HEK293 (cell line): ENCODE measurements around the gene ASPRV1.

ENCODE experiments used
- CTCF ChIA-PET: fragments of 350-600 bp; formaldehyde crosslinking; extraction: SDS; loops from one replicate; lab custom pipeline; 2021; ENCODE audit warnings: antibody characterized with exemption; lab: Yijun Ruan, JAX
- POLR2A ChIA-PET: fragments of 300-600 bp; formaldehyde crosslinking; extraction: SDS; loops from one replicate; lab custom pipeline; 2020; ENCODE audit warnings: antibody characterized with exemption, inconsistent platforms; lab: Yijun Ruan, JAX
- H3K27ac ChIP-seq: fragments of 200-500 bp; sonication (Bioruptor generic); 2 replicates; pipeline ENCODE4 v1.5.1; 2014; ENCODE audit warnings: low read depth, low read length, control low read depth, inconsistent platforms; ENCODE audit errors: extremely low read depth
- H3K36me3 ChIP-seq, 2 experiments: fragments of 200-500 bp in 1 of 2; sonication (Bioruptor generic) in 1 of 2; 1 replicate in 1 of 2; 2 replicates in 1 of 2; pipeline ENCODE4 v1.5.1; 2014 to 2017; ENCODE audit warnings: inconsistent platforms in 2 of 2, low read length in 2 of 2; ENCODE audit not compliant: control insufficient read depth in 2 of 2, insufficient read depth in 1 of 2
- H3K4me1 ChIP-seq: fragments of 200-500 bp; sonication (Bioruptor generic); 2 replicates; pipeline ENCODE4 v1.5.1; 2014; ENCODE audit warnings: mild to moderate bottlenecking, low read length, inconsistent platforms; ENCODE audit not compliant: control insufficient read depth, insufficient read depth
- H3K4me3 ChIP-seq: 2 replicates; pipeline ENCODE4 v1.5.1; 2011; ENCODE audit warnings: low read depth, mild to moderate bottlenecking, control low read depth, low read length, moderate library complexity
- H3K9me3 ChIP-seq: fragments of 200-500 bp; sonication (Bioruptor generic); 2 replicates; pipeline ENCODE4 v1.5.1; 2014; ENCODE audit warnings: low read depth, low read length, inconsistent platforms; ENCODE audit not compliant: control insufficient read depth, insufficient read depth
- ELK4 ChIP-seq: IDR thresholded peaks from 2 replicates; pipeline ENCODE4 v1.6.1; 2011; ENCODE audit warnings: mild to moderate bottlenecking, low read depth, low read length, borderline replicate concordance
- GLI4 ChIP-seq: fragments of 450-650 bp; formaldehyde crosslinking; IDR thresholded peaks from 2 replicates; pipeline ENCODE4 v1.5.1; 2016; ENCODE audit warnings: missing biosample characterization, missing genetic modification characterization
- HOXA7 ChIP-seq: sonication (generic); formaldehyde crosslinking; IDR thresholded peaks from 2 replicates; pipeline ENCODE4 v1.8.1; 2022; ENCODE audit warnings: missing genetic modification reagents, borderline replicate concordance
- HOXD13 ChIP-seq: sonication (generic); formaldehyde crosslinking; IDR thresholded peaks from 2 replicates; pipeline ENCODE4 v1.8.0; 2022; ENCODE audit warnings: missing genetic modification reagents, borderline replicate concordance
- KLF1 ChIP-seq: fragments of 450-650 bp; formaldehyde crosslinking; IDR thresholded peaks from 2 replicates; pipeline ENCODE4 v1.5.1; 2016; ENCODE audit warnings: missing biosample characterization, missing genetic modification characterization
- TCF7L2 ChIP-seq: IDR thresholded peaks from 2 replicates; pipeline ENCODE4 v1.6.1; 2011; ENCODE audit warnings: low read depth, mild to moderate bottlenecking, inconsistent platforms, low read length, moderate library complexity, borderline replicate concordance
- ZBTB20 ChIP-seq: fragments of 450-650 bp; formaldehyde crosslinking; IDR thresholded peaks from 2 replicates; pipeline ENCODE4 v1.5.1; 2016; ENCODE audit warnings: missing biosample characterization, missing genetic modification characterization
- ZNF146 ChIP-seq: fragments of 450-650 bp; formaldehyde crosslinking; IDR thresholded peaks from 2 replicates; pipeline ENCODE4 v1.5.1; 2016; ENCODE audit warnings: missing biosample characterization, missing genetic modification characterization
- ZNF157 ChIP-seq: fragments of 450-650 bp; formaldehyde crosslinking; IDR thresholded peaks from 2 replicates; pipeline ENCODE4 v1.5.1; 2016; ENCODE audit warnings: missing biosample characterization, missing genetic modification characterization
- ZNF175 ChIP-seq: fragments of 450-650 bp; formaldehyde crosslinking; IDR thresholded peaks from 2 replicates; pipeline ENCODE4 v1.5.1; 2016; ENCODE audit warnings: missing biosample characterization, missing genetic modification characterization
- ZNF184 ChIP-seq: fragments of 450-650 bp; IDR thresholded peaks from 2 replicates; pipeline ENCODE4 v1.5.1; 2018; ENCODE audit warnings: missing biosample characterization, mild to moderate bottlenecking, missing genetic modification characterization
- ZNF2 ChIP-seq: fragments of 450-650 bp; formaldehyde crosslinking; IDR thresholded peaks from 2 replicates; pipeline ENCODE4 v1.5.1; 2016; ENCODE audit warnings: missing biosample characterization, missing genetic modification characterization
- ZNF280C ChIP-seq: fragments of 450-650 bp; formaldehyde crosslinking; IDR thresholded peaks from 2 replicates; pipeline ENCODE4 v1.5.1; 2016; ENCODE audit warnings: missing biosample characterization, missing genetic modification characterization
- ZNF302 ChIP-seq: fragments of 450-650 bp; formaldehyde crosslinking; IDR thresholded peaks from 2 replicates; pipeline ENCODE4 v1.5.1; 2016; ENCODE audit warnings: missing biosample characterization, missing genetic modification characterization, low read depth
- ZNF335 ChIP-seq: fragments of 450-650 bp; formaldehyde crosslinking; conservative IDR thresholded peaks from 2 replicates; pipeline ENCODE4 v1.5.1; 2016; ENCODE audit warnings: missing biosample characterization, missing genetic modification characterization
- ZNF362 ChIP-seq: fragments of 450-650 bp; formaldehyde crosslinking; IDR thresholded peaks from 2 replicates; pipeline ENCODE4 v1.5.1; 2016; ENCODE audit warnings: missing biosample characterization, missing genetic modification characterization
- ZNF394 ChIP-seq: fragments of 450-650 bp; formaldehyde crosslinking; IDR thresholded peaks from 2 replicates; pipeline ENCODE4 v1.5.1; 2016; ENCODE audit warnings: missing biosample characterization, missing genetic modification characterization, mild to moderate bottlenecking, moderate library complexity, borderline replicate concordance
- ZNF404 ChIP-seq: fragments of 450-650 bp; formaldehyde crosslinking; IDR thresholded peaks from 2 replicates; pipeline ENCODE4 v1.5.1; 2017; ENCODE audit warnings: missing biosample characterization, missing genetic modification characterization
- ZNF510 ChIP-seq: fragments of 450-650 bp; formaldehyde crosslinking; IDR thresholded peaks from 2 replicates; pipeline ENCODE4 v1.5.1; 2018; ENCODE audit warnings: mild to moderate bottlenecking, missing genetic modification characterization, missing biosample characterization; ENCODE audit not compliant: insufficient replicate concordance
- ZNF555 ChIP-seq: fragments of 450-650 bp; formaldehyde crosslinking; conservative IDR thresholded peaks from 2 replicates; pipeline ENCODE4 v1.5.1; 2017; ENCODE audit warnings: missing biosample characterization, mild to moderate bottlenecking, missing genetic modification characterization, inconsistent platforms
- ZNF585B ChIP-seq: fragments of 450-650 bp; formaldehyde crosslinking; IDR thresholded peaks from 2 replicates; pipeline ENCODE4 v1.5.1; 2016; ENCODE audit warnings: missing biosample characterization, missing genetic modification characterization
- ZNF610 ChIP-seq: fragments of 450-650 bp; formaldehyde crosslinking; IDR thresholded peaks from 2 replicates; pipeline ENCODE4 v1.5.1; 2016; ENCODE audit warnings: missing biosample characterization, missing genetic modification characterization, borderline replicate concordance
- ZNF677 ChIP-seq: fragments of 450-650 bp; IDR thresholded peaks from 2 replicates; pipeline ENCODE4 v1.5.0; 2018; ENCODE audit warnings: missing biosample characterization, mild to moderate bottlenecking, missing genetic modification characterization, moderate library complexity
- ZNF776 ChIP-seq: fragments of 450-650 bp; formaldehyde crosslinking; IDR thresholded peaks from 2 replicates; pipeline ENCODE4 v1.5.0; 2017; ENCODE audit warnings: missing biosample characterization, missing genetic modification characterization, borderline replicate concordance
- ZNF785 ChIP-seq: fragments of 450-650 bp; formaldehyde crosslinking; IDR thresholded peaks from 2 replicates; pipeline ENCODE4 v1.5.1; 2016; ENCODE audit warnings: missing biosample characterization, missing genetic modification characterization
- ZSCAN5A ChIP-seq: fragments of 450-650 bp; formaldehyde crosslinking; IDR thresholded peaks from 2 replicates; pipeline ENCODE4 v1.5.1; 2016; ENCODE audit warnings: missing biosample characterization, missing genetic modification characterization

The ASPRV1 gene

GRCh38 chr2:70009762-70010575, 48.5 kb upstream of the ASPRV1 start:
- Histone ChIP-seq H3K36me3 (no peaks in the 10 kb centered on the region), H3K9me3 (no peaks in the 10 kb centered on the region), H3K4me3 (no peak overlapping the region), H3K27ac (no peak overlapping the region), H3K4me1 (no peaks in the 10 kb centered on the region)
- POLR2A ChIA-PET: interaction anchor here (1.1 kb wide), 1 partner anchor 95 kb away, joined by 3 read pairs; the partner anchor contains the start of gene MXD1
- TF ChIP-seq ZNF785 (tag by site-specific recombination) (no peak), ZNF555 (tag by site-specific recombination) (no peak), ZNF280C (no peak), ZNF585B (tag by site-specific recombination) (no peak), TCF7L2 (no peak), HOXA7 (CRISPR knock-in tag) (no peak)
- CTCF ChIA-PET: interaction anchor here (0.5 to 1.5 kb wide), 3 partner anchors 38 to 98 kb away, joined by 3 to 5 read pairs (median 3); no protein-coding TSS in a partner anchor

- POLR2A ChIA-PET: no interaction called here
Measured at GRCh38 chr2:70008290-70008689, 46.9 kb upstream of the ASPRV1 start.

GRCh38 chr2:70007151-70007550, 45.7 kb upstream of the ASPRV1 start:
- POLR2A ChIA-PET: no interaction called here
- no peak overlapping the region for H3K4me3 ChIP-seq
- TF ChIP-seq GLI4 (tag by site-specific recombination) (no peak), ZNF610 (tag by site-specific recombination) (no peak), ZNF394 (tag by site-specific recombination) (no peak), ZNF335 (no peak), ZNF157 (tag by site-specific recombination) (no peak), HOXD13 (no peak), ZNF404 (tag by site-specific recombination) (no peak), ZSCAN5A (no peak), ZNF510 (tag by site-specific recombination) (no peak), ELK4 (no peak), ZNF302 (no peak), ZBTB20 (no peak), KLF1 (tag by site-specific recombination) (no peak)
- H3K36me3 ChIP-seq: no peaks in the 10 kb centered on the region
- CTCF ChIA-PET: interaction anchor here (0.6 to 0.7 kb wide), 3 partner anchors 18 to 64 kb away, joined by 3 to 4 read pairs (median 4); no protein-coding TSS in a partner anchor
- no peaks in the 10 kb centered on the region for H3K4me1 ChIP-seq
- H3K27ac ChIP-seq: no peak overlapping the region
- no peaks in the 10 kb centered on the region for H3K9me3 ChIP-seq

More at GRCh38 chr2:70008290-70008689, 46.9 kb upstream of the ASPRV1 start:
- Histone ChIP-seq H3K36me3 (no peaks in the 10 kb centered on the region), H3K27ac (no peak overlapping the region), H3K9me3 (no peaks in the 10 kb centered on the region), H3K4me3 (no peak overlapping the region), H3K4me1 (no peaks in the 10 kb centered on the region)
- CTCF ChIA-PET: interaction anchor here (0.5 to 0.8 kb wide), 2 partner anchors 63 to 299 kb away, joined by 3 read pairs; no protein-coding TSS in a partner anchor
- TF ChIP-seq ZNF677 (no peak), ZNF2 (tag by site-specific recombination) (no peak), ZNF362 (tag by site-specific recombination) (no peak), ZNF146 (tag by site-specific recombination) (no peak), ZNF175 (tag by site-specific recombination) (no peak), ZNF184 (tag by site-specific recombination) (no peak), ZNF776 (tag by site-specific recombination) (no peak)
